GM18520 (cell line): ENCODE results near the gene COQ9.
"Not testable (repeated sequence)": the region's sequence is repeated elsewhere in the genome, so short reads cannot be mapped to it uniquely, and the experiment has no call there.

ENCODE experiments used
- ATAC-seq: cut with Tn5 transposase; IDR thresholded peaks from one replicate; pipeline ENCODE4 v1.9.1; 2021; ENCODE audit not compliant: unreplicated experiment

Gene COQ9

GRCh38 chr16:57484515-57485005, 37.3 kb downstream of the COQ9 start:
- no peak for ATAC-seq

GRCh38 chr16:57485091-57485915, 38.0 kb downstream of the COQ9 start:
- ATAC-seq, result no peak

- peak; percentile 49 for ATAC-seq
These were observed 38.9 kb downstream of the COQ9 start, which contains the start of gene DOK4 for GRCh38 chr16:57485916-57486857. Gene DOK4, minus strand, starts transcription at chr16:57486493. Its CDS starts 6,986 bp downstream, at chr16:57479507.

- ATAC-seq, result peak; percentile 38
These were observed 39.9 kb downstream of the COQ9 start for GRCh38 chr16:57486858-57487834.

- no peak for ATAC-seq
These were observed 42.0 kb downstream of the COQ9 start for GRCh38 chr16:57489229-57489628.

- ATAC-seq, result no peak
These were observed 46.5 kb downstream of the COQ9 start for GRCh38 chr16:57493767-57494166.

GRCh38 chr16:57497121-57497520, 49.8 kb downstream of the COQ9 start:
- no peak for ATAC-seq

- no peak for ATAC-seq
These were observed 50.8 kb downstream of the COQ9 start for GRCh38 chr16:57498031-57498430.

GRCh38 chr16:57499941-57500340, 52.7 kb downstream of the COQ9 start:
- not testable (repeated sequence) for ATAC-seq

GRCh38 chr16:57500578-57501111, 53.4 kb downstream of the COQ9 start:
- no peak for ATAC-seq

GRCh38 chr16:57501492-57501891, 54.2 kb downstream of the COQ9 start:
- no peak for ATAC-seq

- no peak for ATAC-seq
These were observed 54.9 kb downstream of the COQ9 start for GRCh38 chr16:57502048-57502775.

- ATAC-seq, result no peak
These were observed 56.1 kb downstream of the COQ9 start for GRCh38 chr16:57503366-57503765.

- no peak for ATAC-seq
These were observed 56.7 kb downstream of the COQ9 start for GRCh38 chr16:57504001-57504400.

- ATAC-seq, result no peak
These were observed 57.2 kb downstream of the COQ9 start for GRCh38 chr16:57504491-57504890.

- no peak for ATAC-seq
These were observed 57.9 kb downstream of the COQ9 start for GRCh38 chr16:57505169-57505568.

GRCh38 chr16:57507136-57508034, 60.1 kb downstream of the COQ9 start:
- no peak for ATAC-seq

- ATAC-seq, result no peak
These were observed 60.8 kb downstream of the COQ9 start for GRCh38 chr16:57508035-57508425.
